Activated T-cell treated with anti-CD3 and anti-CD28 coated beads, Interleukin-2, amount 50 U/mL, for 4 hours (primary cell): ENCODE data around the gene CLASP1. TPM values are rescaled to one million over a fixed set of nuclear protein-coding genes. Genes with fewer than 3 reads are reported as not detected.
"Not testable (repeated sequence)": the region's sequence is repeated elsewhere in the genome, so short reads cannot be mapped to it uniquely, and the experiment has no call there.

Experiments
- ATAC-seq, 2 donors: fragments of 200-7000 bp; cut with Tn5 transposase; one replicate each; pipeline ENCODE4 v1.10.0; 2021
- DNase-seq: peaks from one replicate; pipeline ENCODE4 v3.0.0-alpha.2; 2020
- H3K27me3 Mint-ChIP-seq: one replicate; pipeline ENCODE4 v1.8.0; 2021; ENCODE audit warnings: low read depth, mixed read lengths
- H3K36me3 Mint-ChIP-seq: one replicate; pipeline ENCODE4 v1.8.0; 2022; ENCODE audit warnings: mixed read lengths; ENCODE audit not compliant: insufficient read depth
- H3K4me1 Mint-ChIP-seq: one replicate; pipeline ENCODE4 v1.8.0; 2021; ENCODE audit warnings: low read depth, mixed read lengths
- H3K4me3 Mint-ChIP-seq: one replicate; pipeline ENCODE4 v1.8.0; 2021; ENCODE audit warnings: mild to moderate bottlenecking, moderate library complexity, mixed read lengths
- H3K9me3 Mint-ChIP-seq: one replicate; pipeline ENCODE4 v1.8.0; 2021; ENCODE audit warnings: mixed read lengths
- total RNA-seq, 3 donors: library from RNA; stranded (reverse); gene quantifications; one replicate each; pipeline ENCODE4 v1.2.1, GENCODE V29; 2021

CLASP1 gene
- total RNA-seq, 3 donors from 2014 or later: 48.3 to 68.2 (median 63.2) TPM

DNA sequence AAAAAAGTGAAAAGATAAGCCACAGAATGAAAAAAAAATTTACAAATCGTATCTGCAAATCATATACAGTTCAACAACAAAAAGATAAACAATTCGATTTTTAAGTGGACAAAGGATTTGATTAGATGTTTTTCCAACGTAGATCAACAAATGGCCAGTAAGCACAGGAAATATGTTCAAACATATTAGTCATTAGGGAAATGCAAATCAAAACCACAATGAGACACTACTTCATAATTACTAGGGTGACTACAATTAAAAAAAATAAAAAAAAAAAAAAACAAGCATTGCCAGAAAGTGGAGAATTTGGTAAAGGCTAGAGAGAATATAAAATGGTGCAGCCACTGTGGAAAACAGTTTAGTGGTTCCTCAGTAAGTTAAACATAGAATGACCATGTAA, 156.9 kb downstream of the CLASP1 start:
- Mint-ChIP-seq H3K4me3 (no peak overlapping the region), H3K36me3 (peaks cover 20% of the 10 kb centered on the region), H3K9me3 (no peaks in the 10 kb centered on the region), H3K27me3 (no peaks in the 10 kb centered on the region), H3K4me1 (peaks cover 46% of the 10 kb centered on the region)
- ATAC-seq (no peak), DNase-seq (no peak)

DNA sequence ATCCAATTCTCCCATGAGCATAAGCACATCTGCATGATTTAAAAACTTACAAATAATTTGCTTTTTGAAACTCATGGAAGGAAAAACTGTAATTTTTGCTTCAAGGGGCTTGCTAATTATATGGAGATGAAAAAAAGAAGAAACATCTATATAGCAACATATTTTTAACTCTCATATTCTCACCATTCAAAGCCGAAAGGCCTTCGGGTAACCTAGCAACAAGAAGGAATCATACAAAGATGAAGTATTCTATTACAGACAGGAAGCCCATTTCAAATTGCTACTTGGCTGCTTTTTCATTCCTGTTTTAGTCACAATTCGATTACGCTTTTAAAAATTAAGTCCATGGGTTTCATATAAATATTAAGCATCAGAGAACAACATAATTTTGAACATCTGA, 157.7 kb downstream of the CLASP1 start:
- Mint-ChIP-seq H3K27me3 (no peaks in the 10 kb centered on the region), H3K4me1 (peaks cover 46% of the 10 kb centered on the region), H3K9me3 (no peaks in the 10 kb centered on the region), H3K4me3 (no peak overlapping the region), H3K36me3 (peaks cover 18% of the 10 kb centered on the region)
- ATAC-seq: no peak
- no peak for DNase-seq

DNA sequence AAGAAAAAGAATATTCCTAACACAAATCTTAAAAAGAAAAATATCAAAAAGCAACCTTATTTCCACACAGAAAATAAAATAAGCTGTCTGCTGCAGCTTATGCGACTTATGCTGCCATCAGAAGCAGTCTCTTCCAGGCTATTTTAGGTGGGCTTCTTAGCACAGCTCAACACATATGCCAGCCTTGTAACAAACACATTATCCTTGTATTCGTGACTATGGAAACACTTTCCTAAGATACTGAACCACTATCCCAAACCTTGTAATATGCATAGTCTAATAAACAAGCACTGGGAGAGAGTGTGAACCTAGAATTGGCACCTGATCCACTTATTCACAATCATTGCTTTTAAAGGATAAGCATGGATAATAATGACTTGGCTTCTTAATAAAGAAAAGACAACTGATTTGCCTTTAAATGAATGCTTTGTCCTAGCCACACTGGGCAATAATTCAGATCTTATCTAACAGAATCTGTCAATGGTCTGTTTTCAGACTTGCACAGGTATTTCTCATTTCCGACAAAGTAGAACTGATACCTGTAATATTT, 158.6 kb downstream of the CLASP1 start:
- no peak overlapping the region for H3K4me3 Mint-ChIP-seq
- H3K4me1 Mint-ChIP-seq: peaks cover 44% of the 10 kb centered on the region
- H3K27me3 Mint-ChIP-seq: no peaks in the 10 kb centered on the region
- peaks cover 11% of the 10 kb centered on the region for H3K36me3 Mint-ChIP-seq
- no peaks in the 10 kb centered on the region for H3K9me3 Mint-ChIP-seq
- no peak for DNase-seq
- no peak for ATAC-seq

DNA sequence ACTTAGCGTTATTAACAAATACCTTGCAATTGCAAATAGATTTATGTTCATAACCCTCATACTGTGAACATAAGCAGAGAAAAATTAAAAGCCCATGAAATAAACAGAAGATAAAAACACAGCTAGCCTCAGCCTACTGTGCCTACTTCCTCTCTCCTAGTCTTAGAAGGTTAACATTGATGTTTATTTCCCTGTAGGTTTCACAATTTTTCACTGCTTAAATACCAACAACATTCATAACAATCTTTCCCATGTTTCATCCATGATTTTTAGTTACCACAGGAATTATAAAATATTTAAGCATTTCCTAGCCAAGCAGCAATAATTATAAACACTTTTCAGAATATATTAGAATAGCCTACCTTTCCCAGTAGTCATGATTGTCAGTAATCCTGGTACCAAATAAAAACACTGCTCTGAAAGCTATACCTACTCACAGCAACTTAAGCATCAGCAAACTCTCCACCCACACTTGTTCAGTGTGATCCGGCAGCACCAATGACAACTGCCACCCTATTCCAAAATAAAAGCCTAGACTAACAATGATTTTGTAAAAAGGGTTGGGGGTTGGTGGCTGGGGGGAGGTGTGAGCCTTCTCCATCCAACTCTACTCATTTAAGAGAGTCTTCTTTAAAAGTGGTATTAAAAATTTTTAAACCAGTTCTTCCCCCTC, 159.2 kb downstream of the CLASP1 start:
- H3K27me3 Mint-ChIP-seq: no peaks in the 10 kb centered on the region
- DNase-seq: no peak
- no peak overlapping the region for H3K4me3 Mint-ChIP-seq
- peaks cover 10% of the 10 kb centered on the region for H3K36me3 Mint-ChIP-seq
- no peak for ATAC-seq
- H3K9me3 Mint-ChIP-seq: no peaks in the 10 kb centered on the region
- peaks cover 44% of the 10 kb centered on the region for H3K4me1 Mint-ChIP-seq

DNA sequence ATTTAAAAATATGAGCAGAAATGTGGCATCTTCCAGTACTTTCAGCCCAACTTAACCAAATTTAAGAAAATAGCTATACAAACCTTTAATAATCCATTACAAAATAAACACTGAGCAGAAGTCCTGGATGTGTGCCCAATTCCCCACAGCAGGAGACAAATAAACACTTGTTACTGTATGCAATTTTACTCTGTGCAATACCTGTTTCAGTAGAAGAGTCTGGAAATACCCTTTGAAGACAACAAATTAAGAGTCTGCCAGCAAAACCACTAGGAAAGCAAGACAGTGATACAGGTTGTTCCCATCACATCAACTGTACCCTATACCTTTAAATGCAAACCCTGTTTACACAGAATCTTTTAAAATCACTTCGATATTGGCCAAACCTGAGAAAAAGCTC, 160.0 kb downstream of the CLASP1 start:
- Mint-ChIP-seq H3K36me3 (peaks cover 13% of the 10 kb centered on the region), H3K9me3 (no peaks in the 10 kb centered on the region), H3K4me1 (peaks cover 47% of the 10 kb centered on the region), H3K4me3 (no peak overlapping the region), H3K27me3 (no peaks in the 10 kb centered on the region)
- ATAC-seq (peak in 1 of 2 donors; percentile 53), DNase-seq (no peak)

DNA sequence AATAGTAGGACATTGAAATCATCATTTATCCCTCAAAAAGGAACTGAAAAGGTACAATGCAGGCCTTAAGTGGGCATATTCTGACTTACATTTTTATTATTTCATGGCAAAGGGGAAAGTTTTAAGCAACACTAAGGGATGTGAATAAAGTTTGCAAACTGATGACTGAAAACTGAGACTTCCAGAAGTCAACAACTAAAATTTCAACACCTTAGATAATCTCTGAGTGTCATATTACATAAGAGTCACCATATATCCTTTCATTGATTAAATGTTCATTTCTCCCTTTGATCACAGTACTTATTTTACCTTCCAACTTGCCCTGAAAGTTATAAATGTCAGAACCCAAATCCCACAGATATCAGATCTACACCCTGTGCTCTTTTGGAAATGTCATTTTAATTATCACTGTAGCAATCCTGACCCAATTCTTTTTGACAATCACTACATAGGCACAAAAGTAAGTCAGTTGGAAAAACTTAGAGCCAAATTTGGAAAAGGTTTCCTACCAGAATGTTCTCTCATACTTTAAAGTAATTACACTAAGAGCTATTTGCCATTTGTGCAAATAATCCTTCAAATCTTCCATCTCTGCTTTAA, 163.0 kb downstream of the CLASP1 start:
- DNase-seq: no peak
- Mint-ChIP-seq H3K4me3 (no peak overlapping the region), H3K36me3 (peaks cover 4% of the 10 kb centered on the region), H3K9me3 (no peaks in the 10 kb centered on the region), H3K4me1 (peaks cover 23% of the 10 kb centered on the region), H3K27me3 (no peaks in the 10 kb centered on the region)
- no peak for ATAC-seq

DNA sequence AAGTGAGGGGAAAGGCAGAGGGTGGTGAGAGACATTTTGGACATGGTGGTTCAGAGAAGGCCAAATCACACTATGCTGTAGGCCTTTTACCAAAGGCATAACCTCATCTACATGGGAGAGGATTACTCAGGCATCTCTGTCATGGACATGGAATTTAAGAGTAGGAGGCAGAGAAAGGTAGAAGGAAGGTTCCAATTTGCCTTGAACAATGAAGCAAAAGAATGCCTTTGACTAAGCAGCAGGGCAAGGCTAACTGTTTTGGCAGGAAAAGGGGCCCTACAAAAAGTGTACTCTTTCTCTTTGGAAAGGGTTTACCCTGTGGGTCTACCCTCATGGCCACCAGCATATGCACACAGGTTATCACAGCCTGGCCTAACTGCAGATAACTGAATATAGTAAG, 164.2 kb downstream of the CLASP1 start:
- ATAC-seq: no peak
- H3K27me3 Mint-ChIP-seq: no peaks in the 10 kb centered on the region
- H3K4me1 Mint-ChIP-seq: peaks cover 18% of the 10 kb centered on the region
- DNase-seq: no peak
- no peak overlapping the region for H3K4me3 Mint-ChIP-seq
- peaks cover 4% of the 10 kb centered on the region for H3K36me3 Mint-ChIP-seq
- H3K9me3 Mint-ChIP-seq: no peaks in the 10 kb centered on the region

DNA sequence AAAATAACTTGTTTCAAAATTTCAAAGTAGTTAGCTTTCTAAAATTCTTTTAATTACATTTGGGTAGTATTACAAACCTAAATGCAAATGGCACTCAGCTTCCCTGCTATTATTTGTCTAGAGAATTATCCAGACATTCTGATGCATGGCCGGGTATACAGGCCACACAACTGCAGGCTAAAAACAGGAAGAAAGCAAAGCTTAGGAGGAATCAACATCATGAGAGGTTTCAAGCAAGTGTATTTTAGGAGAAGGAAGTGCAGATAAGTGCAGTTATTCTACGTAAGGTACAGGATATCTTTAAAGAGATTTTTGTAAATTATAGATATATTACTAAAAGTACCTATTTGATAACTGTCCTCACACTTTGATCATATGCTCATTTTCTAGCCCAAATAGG, 165.4 kb downstream of the CLASP1 start:
- ATAC-seq (no peak), DNase-seq (no peak)
- peaks cover 6% of the 10 kb centered on the region for H3K36me3 Mint-ChIP-seq
- no peaks in the 10 kb centered on the region for H3K9me3 Mint-ChIP-seq
- no peaks in the 10 kb centered on the region for H3K27me3 Mint-ChIP-seq
- H3K4me1 Mint-ChIP-seq: peaks cover 17% of the 10 kb centered on the region
- no peak overlapping the region for H3K4me3 Mint-ChIP-seq

DNA sequence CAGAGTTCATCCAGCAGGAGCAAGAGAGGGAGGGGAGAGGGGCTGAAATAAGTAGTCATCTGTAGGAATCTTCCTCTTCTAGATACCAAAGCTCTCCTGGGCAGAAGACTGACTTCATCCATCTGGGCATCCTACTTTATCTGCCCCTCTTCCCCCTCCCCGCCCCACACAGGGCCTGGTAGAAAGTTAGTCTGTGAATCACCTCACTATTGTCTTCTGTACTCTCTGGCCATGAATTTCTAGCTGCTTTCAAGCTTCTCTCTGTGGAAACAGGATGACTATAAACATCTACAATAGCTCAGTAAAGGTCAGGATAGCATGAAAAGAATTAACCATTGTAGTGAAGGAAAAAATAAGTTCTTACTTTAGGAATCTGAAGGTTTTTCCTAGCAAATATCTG, 166.2 kb downstream of the CLASP1 start:
- Mint-ChIP-seq H3K4me3 (no peak overlapping the region), H3K36me3 (peaks cover 6% of the 10 kb centered on the region), H3K4me1 (peaks cover 17% of the 10 kb centered on the region), H3K27me3 (no peaks in the 10 kb centered on the region), H3K9me3 (no peaks in the 10 kb centered on the region)
- no peak for DNase-seq
- no peak for ATAC-seq

DNA sequence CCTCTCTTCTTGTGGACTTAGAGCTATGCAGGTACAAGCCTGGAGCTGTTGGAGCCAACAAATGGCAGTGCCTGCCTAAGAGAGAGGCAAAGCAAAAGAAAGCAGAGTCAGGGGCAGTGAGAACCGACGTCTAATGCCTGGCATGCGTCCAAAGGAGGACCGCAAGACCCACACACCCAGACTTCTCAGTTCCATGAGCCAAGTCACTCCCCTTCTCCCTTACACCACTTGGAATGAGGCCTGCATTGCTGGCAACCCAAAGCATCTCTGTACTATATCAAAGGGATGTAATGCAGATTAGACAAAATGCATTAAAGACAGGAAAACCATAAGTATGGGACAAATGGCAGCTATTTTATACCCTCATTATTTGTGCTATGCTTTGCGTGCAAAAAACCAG, 168.4 kb downstream of the CLASP1 start:
- Mint-ChIP-seq H3K4me3 (no peak overlapping the region), H3K27me3 (no peaks in the 10 kb centered on the region), H3K36me3 (peaks cover 8% of the 10 kb centered on the region), H3K9me3 (no peaks in the 10 kb centered on the region), H3K4me1 (peaks cover 26% of the 10 kb centered on the region)
- DNase-seq (no peak), ATAC-seq (no peak)

DNA sequence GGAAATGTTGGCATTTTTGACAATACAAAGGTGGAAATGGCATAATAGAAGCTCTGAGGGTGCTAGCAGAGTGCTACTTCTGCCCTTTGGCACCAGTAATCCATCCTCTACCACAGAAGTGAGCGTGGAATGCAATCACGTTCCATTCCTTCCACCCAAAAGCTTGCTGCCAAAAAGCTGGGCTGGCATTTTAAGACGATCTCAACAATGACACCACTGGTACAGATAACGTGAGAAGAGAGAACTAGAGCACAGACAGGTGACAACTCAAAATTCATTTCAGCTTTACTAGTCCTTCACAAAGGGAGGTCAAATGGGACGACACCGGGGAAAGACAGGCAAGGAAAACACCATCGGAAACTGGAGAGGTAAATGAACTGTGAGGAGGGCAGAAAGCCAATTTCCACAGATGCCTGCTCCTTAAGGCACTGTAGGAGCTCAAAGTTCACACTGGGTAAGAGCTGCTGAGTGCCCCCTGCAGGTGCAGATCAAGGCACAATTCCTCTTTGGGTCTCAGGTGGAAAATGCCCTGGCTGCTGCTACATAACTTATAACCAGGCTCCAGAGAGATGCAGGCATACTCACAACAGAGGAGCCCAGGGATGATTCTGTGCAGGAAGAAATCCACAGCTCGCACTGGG, 169.3 kb downstream of the CLASP1 start:
- no peak overlapping the region for H3K4me3 Mint-ChIP-seq
- peaks cover 8% of the 10 kb centered on the region for H3K36me3 Mint-ChIP-seq
- DNase-seq (no peak), ATAC-seq (no peak)
- peaks cover 28% of the 10 kb centered on the region for H3K4me1 Mint-ChIP-seq
- no peaks in the 10 kb centered on the region for H3K27me3 Mint-ChIP-seq
- no peaks in the 10 kb centered on the region for H3K9me3 Mint-ChIP-seq

DNA sequence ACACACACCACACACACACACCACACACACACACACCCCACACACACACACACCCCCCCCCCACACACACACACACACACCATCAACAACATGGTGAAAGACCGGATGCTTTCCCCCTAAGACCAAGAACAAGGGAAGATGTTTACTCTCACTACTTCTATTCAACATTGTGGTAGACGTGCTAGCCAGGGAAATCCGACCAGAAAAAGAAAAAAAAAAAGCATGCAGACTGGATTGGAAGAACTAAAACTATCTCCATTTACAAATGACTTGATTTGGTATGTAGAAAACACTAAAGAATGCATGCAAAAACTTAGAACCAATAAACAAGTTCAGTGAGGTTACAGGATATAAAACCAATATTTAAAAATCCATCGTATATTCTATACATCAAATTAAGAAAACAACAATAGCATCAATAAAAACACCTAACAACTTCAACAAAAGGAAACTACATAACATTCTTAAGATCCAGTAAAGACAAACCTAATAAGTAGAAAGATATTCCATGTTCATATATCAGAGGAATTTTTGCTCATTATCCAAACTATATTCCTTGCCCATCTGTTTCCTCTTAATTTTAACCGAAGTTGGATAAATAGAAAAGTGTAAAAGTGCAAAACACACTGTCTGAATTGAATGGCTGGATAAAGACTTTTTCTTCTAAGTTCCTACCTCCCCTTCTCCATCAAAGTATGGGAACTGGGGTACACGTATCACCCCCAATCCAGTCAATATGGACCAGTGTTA, 170.1 kb downstream of the CLASP1 start:
- Mint-ChIP-seq H3K4me1 (peaks cover 23% of the 10 kb centered on the region), H3K36me3 (peaks cover 5% of the 10 kb centered on the region), H3K27me3 (no peaks in the 10 kb centered on the region), H3K9me3 (no peaks in the 10 kb centered on the region), H3K4me3 (no peak overlapping the region)
- no peak for DNase-seq
- no peak for ATAC-seq

DNA sequence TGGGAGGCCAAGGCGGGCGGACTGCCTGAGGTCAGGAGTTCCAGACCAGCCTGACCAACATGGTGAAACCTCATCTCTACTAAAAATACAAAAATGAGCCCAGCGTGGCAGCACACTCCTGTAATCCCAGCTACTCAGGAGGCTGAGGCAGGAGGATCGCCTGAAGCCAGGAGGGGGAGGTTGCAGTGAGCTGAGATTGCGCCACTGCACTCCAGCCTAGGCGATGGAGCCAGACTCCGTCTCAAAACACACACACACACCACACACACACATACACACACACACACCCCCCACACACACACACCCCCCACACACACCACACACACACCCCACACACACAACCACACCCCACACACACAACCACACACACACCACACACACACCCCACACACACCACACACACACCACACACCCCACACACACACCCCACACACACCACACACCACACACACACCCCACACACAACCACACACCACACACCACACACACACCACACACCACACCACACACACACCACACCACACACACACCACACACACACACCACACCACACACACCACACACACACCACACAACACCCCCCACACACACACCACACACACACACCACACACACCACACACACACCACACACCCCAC, 170.8 kb downstream of the CLASP1 start:
- peaks cover 25% of the 10 kb centered on the region for H3K4me1 Mint-ChIP-seq

DNA sequence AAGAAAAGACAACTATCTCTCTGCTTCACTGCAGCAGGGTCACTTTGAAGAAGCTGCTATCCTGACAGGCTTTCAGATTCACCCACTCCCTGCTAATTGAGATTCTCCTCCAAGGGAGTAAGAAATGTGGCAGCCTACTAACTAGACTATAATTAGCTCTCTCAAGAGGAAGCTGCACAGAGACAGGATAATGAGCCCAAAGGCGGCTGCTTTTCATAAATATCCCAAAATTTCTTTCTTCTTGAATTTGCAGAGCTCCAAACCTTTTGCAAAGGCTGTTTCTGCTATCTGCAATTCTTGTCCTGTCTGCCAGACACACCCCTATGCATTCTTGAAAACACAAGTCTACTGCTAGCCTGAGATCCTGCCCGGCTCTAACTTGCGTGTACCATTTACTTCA, 172.6 kb downstream of the CLASP1 start:
- ATAC-seq (no peak), DNase-seq (no peak)
- peaks cover 5% of the 10 kb centered on the region for H3K36me3 Mint-ChIP-seq
- H3K4me3 Mint-ChIP-seq: no peak overlapping the region
- no peaks in the 10 kb centered on the region for H3K9me3 Mint-ChIP-seq
- H3K4me1 Mint-ChIP-seq: peaks cover 33% of the 10 kb centered on the region
- no peaks in the 10 kb centered on the region for H3K27me3 Mint-ChIP-seq

More for the DNA sequence above, 170.8 kb downstream of the CLASP1 start:
- not testable (repeated sequence) for H3K27me3 Mint-ChIP-seq, ATAC-seq, H3K4me3 Mint-ChIP-seq, H3K9me3 Mint-ChIP-seq, DNase-seq, H3K36me3 Mint-ChIP-seq
